Measurements from ENCODE around the gene CTXND2.
"Not testable (repeated sequence)": the region's sequence is repeated elsewhere in the genome, so short reads cannot be mapped to it uniquely, and the experiment has no call there.

CTXND2 gene

GRCh38 chr1:150895618-150896017, 8.7 kb downstream of the CTXND2 start:
- H3K4me3 ChIP-seq (ENCODE audit: low read length) = no peak overlapping the region
- no peak overlapping the region for H3K27ac ChIP-seq (ENCODE audit: low read length)
- no peaks in the 10 kb centered on the region for H3K36me3 ChIP-seq (ENCODE audit: insufficient read depth, low read depth, low read length)
- no peak overlapping the region for H3K9ac ChIP-seq (ENCODE audit: low read depth, low read length)
- no peaks in the 10 kb centered on the region for H3K27me3 ChIP-seq (ENCODE audit: insufficient read depth, low read length)
- no peaks in the 10 kb centered on the region for H3K4me1 ChIP-seq (ENCODE audit: insufficient read depth, low read length)
- H3K9me3 ChIP-seq (ENCODE audit: insufficient read depth, low read depth, low read length) = 0 out of 2 replicates have a peak, but pooled peaks cover 8% of the 10 kb centered on the region

- not testable (repeated sequence) for H3K4me3 ChIP-seq (ENCODE audit: low read length); H3K27me3 ChIP-seq (ENCODE audit: insufficient read depth, low read length); H3K9ac ChIP-seq (ENCODE audit: low read depth, low read length); H3K36me3 ChIP-seq (ENCODE audit: insufficient read depth, low read depth, low read length); H3K9me3 ChIP-seq (ENCODE audit: insufficient read depth, low read depth, low read length); H3K27ac ChIP-seq (ENCODE audit: low read length); H3K4me1 ChIP-seq (ENCODE audit: insufficient read depth, low read length)
Observed at GRCh38 chr1:150899795-150900194, 12.9 kb downstream of the CTXND2 start.

- H3K36me3 ChIP-seq (ENCODE audit: insufficient read depth, low read depth, low read length) = no peaks in the 10 kb centered on the region
- H3K4me3 ChIP-seq (ENCODE audit: low read length) = no peak overlapping the region
- no peak overlapping the region for H3K9ac ChIP-seq (ENCODE audit: low read depth, low read length)
- H3K27me3 ChIP-seq (ENCODE audit: insufficient read depth, low read length) = no peaks in the 10 kb centered on the region
- H3K4me1 ChIP-seq (ENCODE audit: insufficient read depth, low read length) = no peaks in the 10 kb centered on the region
- no peak overlapping the region for H3K27ac ChIP-seq (ENCODE audit: low read length)
- H3K9me3 ChIP-seq (ENCODE audit: insufficient read depth, low read depth, low read length) = 0 out of 2 replicates have a peak, but pooled peaks cover 8% of the 10 kb centered on the region
Observed at GRCh38 chr1:150902346-150902745, 15.4 kb downstream of the CTXND2 start.

GRCh38 chr1:150902751-150903150, 15.8 kb downstream of the CTXND2 start:
- no peak overlapping the region for H3K9ac ChIP-seq (ENCODE audit: low read depth, low read length)
- H3K4me3 ChIP-seq (ENCODE audit: low read length) = no peak overlapping the region
- no peaks in the 10 kb centered on the region for H3K27me3 ChIP-seq (ENCODE audit: insufficient read depth, low read length)
- no peaks in the 10 kb centered on the region for H3K4me1 ChIP-seq (ENCODE audit: insufficient read depth, low read length)
- no peaks in the 10 kb centered on the region for H3K36me3 ChIP-seq (ENCODE audit: insufficient read depth, low read depth, low read length)
- no peak overlapping the region for H3K27ac ChIP-seq (ENCODE audit: low read length)
- H3K9me3 ChIP-seq (ENCODE audit: insufficient read depth, low read depth, low read length) = 0 out of 2 replicates have a peak, but pooled peaks cover 8% of the 10 kb centered on the region

GRCh38 chr1:150905301-150905700, 18.4 kb downstream of the CTXND2 start:
- Histone ChIP-seq H3K36me3 (ENCODE audit: insufficient read depth, low read depth, low read length) (no peaks in the 10 kb centered on the region), H3K9me3 (ENCODE audit: insufficient read depth, low read depth, low read length) (0 out of 2 replicates have a peak, but pooled peaks cover under 1% of the 10 kb centered on the region), H3K27me3 (ENCODE audit: insufficient read depth, low read length) (no peaks in the 10 kb centered on the region), H3K27ac (ENCODE audit: low read length) (no peak overlapping the region), H3K4me3 (ENCODE audit: low read length) (no peak overlapping the region), H3K4me1 (ENCODE audit: insufficient read depth, low read length) (no peaks in the 10 kb centered on the region), H3K9ac (ENCODE audit: low read depth, low read length) (no peak overlapping the region)

GRCh38 chr1:150906329-150906728, 19.4 kb downstream of the CTXND2 start:
- Histone ChIP-seq H3K9ac (ENCODE audit: low read depth, low read length) (no peak overlapping the region), H3K4me3 (ENCODE audit: low read length) (no peak overlapping the region), H3K4me1 (ENCODE audit: insufficient read depth, low read length) (no peaks in the 10 kb centered on the region), H3K27ac (ENCODE audit: low read length) (no peak overlapping the region), H3K27me3 (ENCODE audit: insufficient read depth, low read length) (no peaks in the 10 kb centered on the region), H3K9me3 (ENCODE audit: insufficient read depth, low read depth, low read length) (no peaks in the 10 kb centered on the region), H3K36me3 (ENCODE audit: insufficient read depth, low read depth, low read length) (no peaks in the 10 kb centered on the region)

- H3K27ac ChIP-seq (ENCODE audit: low read length) = no peak overlapping the region
- no peaks in the 10 kb centered on the region for H3K27me3 ChIP-seq (ENCODE audit: insufficient read depth, low read length)
- H3K9me3 ChIP-seq (ENCODE audit: insufficient read depth, low read depth, low read length) = no peaks in the 10 kb centered on the region
- H3K4me1 ChIP-seq (ENCODE audit: insufficient read depth, low read length) = no peaks in the 10 kb centered on the region
- H3K9ac ChIP-seq (ENCODE audit: low read depth, low read length) = no peak overlapping the region
- no peaks in the 10 kb centered on the region for H3K36me3 ChIP-seq (ENCODE audit: insufficient read depth, low read depth, low read length)
- no peak overlapping the region for H3K4me3 ChIP-seq (ENCODE audit: low read length)
Observed at GRCh38 chr1:150906813-150907212, 19.9 kb downstream of the CTXND2 start.

GRCh38 chr1:150909585-150910180, 22.7 kb downstream of the CTXND2 start:
- Histone ChIP-seq H3K27me3 (ENCODE audit: insufficient read depth, low read length) (no peaks in the 10 kb centered on the region), H3K9me3 (ENCODE audit: insufficient read depth, low read depth, low read length) (no peaks in the 10 kb centered on the region), H3K4me3 (ENCODE audit: low read length) (no peak overlapping the region), H3K4me1 (ENCODE audit: insufficient read depth, low read length) (peaks cover 12% of the 10 kb centered on the region), H3K9ac (ENCODE audit: low read depth, low read length) (no peak overlapping the region), H3K27ac (ENCODE audit: low read length) (no peak overlapping the region), H3K36me3 (ENCODE audit: insufficient read depth, low read depth, low read length) (no peaks in the 10 kb centered on the region)

- Histone ChIP-seq H3K27me3 (ENCODE audit: insufficient read depth, low read length) (no peaks in the 10 kb centered on the region), H3K27ac (ENCODE audit: low read length) (no peak overlapping the region), H3K4me1 (ENCODE audit: insufficient read depth, low read length) (peaks cover 12% of the 10 kb centered on the region), H3K9me3 (ENCODE audit: insufficient read depth, low read depth, low read length) (no peaks in the 10 kb centered on the region), H3K4me3 (ENCODE audit: low read length) (no peak overlapping the region), H3K36me3 (ENCODE audit: insufficient read depth, low read depth, low read length) (no peaks in the 10 kb centered on the region), H3K9ac (ENCODE audit: low read depth, low read length) (no peak overlapping the region)
Observed at GRCh38 chr1:150912623-150913022, 25.7 kb downstream of the CTXND2 start.

GRCh38 chr1:150917387-150917786, 30.5 kb downstream of the CTXND2 start:
- H3K36me3 ChIP-seq (ENCODE audit: insufficient read depth, low read depth, low read length) = no peaks in the 10 kb centered on the region
- H3K4me1 ChIP-seq (ENCODE audit: insufficient read depth, low read length) = peaks cover 11% of the 10 kb centered on the region
- no peak overlapping the region for H3K27ac ChIP-seq (ENCODE audit: low read length)
- no peak overlapping the region for H3K4me3 ChIP-seq (ENCODE audit: low read length)
- no peaks in the 10 kb centered on the region for H3K9me3 ChIP-seq (ENCODE audit: insufficient read depth, low read depth, low read length)
- no peaks in the 10 kb centered on the region for H3K27me3 ChIP-seq (ENCODE audit: insufficient read depth, low read length)
- H3K9ac ChIP-seq (ENCODE audit: low read depth, low read length) = no peak overlapping the region

GRCh38 chr1:150922519-150922975, 35.6 kb downstream of the CTXND2 start:
- Histone ChIP-seq H3K4me3 (ENCODE audit: low read length) (0 out of 2 replicates have a peak overlapping the region, but pooled peaks have one; percentile 4), H3K27me3 (ENCODE audit: insufficient read depth, low read length) (no peaks in the 10 kb centered on the region), H3K9ac (ENCODE audit: low read depth, low read length) (no peak overlapping the region), H3K27ac (ENCODE audit: low read length) (no peak overlapping the region), H3K36me3 (ENCODE audit: insufficient read depth, low read depth, low read length) (peaks cover 4% of the 10 kb centered on the region), H3K4me1 (ENCODE audit: insufficient read depth, low read length) (peaks cover 6% of the 10 kb centered on the region; the same call in 1 of the 2 replicates), H3K9me3 (ENCODE audit: insufficient read depth, low read depth, low read length) (no peaks in the 10 kb centered on the region)

GRCh38 chr1:150925080-150925479, 38.1 kb downstream of the CTXND2 start:
- Histone ChIP-seq H3K27me3 (ENCODE audit: insufficient read depth, low read length) (no peaks in the 10 kb centered on the region), H3K4me1 (ENCODE audit: insufficient read depth, low read length) (peaks cover 6% of the 10 kb centered on the region; the same call in 1 of the 2 replicates), H3K9ac (ENCODE audit: low read depth, low read length) (no peak overlapping the region), H3K36me3 (ENCODE audit: insufficient read depth, low read depth, low read length) (peaks cover 25% of the 10 kb centered on the region), H3K4me3 (ENCODE audit: low read length) (no peak overlapping the region), H3K9me3 (ENCODE audit: insufficient read depth, low read depth, low read length) (no peaks in the 10 kb centered on the region), H3K27ac (ENCODE audit: low read length) (no peak overlapping the region)

Data from iPS-20b (cell line).